BLaER1 treated with 17β-estradiol and CSF1 and Interleukin-3, amounts not matched to agents 10 nM and 100 nM (cell line): ENCODE data around the gene DYNLRB1.
"Not testable (repeated sequence)": the region's sequence is repeated elsewhere in the genome, so short reads cannot be mapped to it uniquely, and the experiment has no call there.

Source experiments
- H3K27ac ChIP-seq, 11 experiments: shearing (Covaris generic); formaldehyde crosslinking; 2 replicates each; pipeline ENCODE4 v1.8.1; 2022
- H3K27me3 ChIP-seq, 11 experiments: shearing (Covaris generic); formaldehyde crosslinking; 2 replicates each; pipeline ENCODE4 v1.8.1; 2022
- H3K36me3 ChIP-seq, 11 experiments: shearing (Covaris generic); formaldehyde crosslinking; 2 replicates each; pipeline ENCODE4 v1.8.1; 2022
- H3K4me1 ChIP-seq, 10 experiments: shearing (Covaris generic); formaldehyde crosslinking; 2 replicates each; pipeline ENCODE4 v1.8.1; 2022
- H3K4me2 ChIP-seq, 11 experiments: shearing (Covaris generic); formaldehyde crosslinking; 2 replicates each; pipeline ENCODE4 v1.8.1; 2022
- H3K4me3 ChIP-seq, 10 experiments: shearing (Covaris generic); formaldehyde crosslinking; 2 replicates each; pipeline ENCODE4 v1.8.1; 2022
- H3K9ac ChIP-seq, 11 experiments: shearing (Covaris generic); formaldehyde crosslinking; 2 replicates each; pipeline ENCODE4 v1.8.1; 2022
- H3K9me3 ChIP-seq, 11 experiments: shearing (Covaris generic); formaldehyde crosslinking; replicated peaks in 1 of 11; 2 replicates each; pipeline ENCODE4 v1.8.1; 2022
- H4K20me1 ChIP-seq, 11 experiments: shearing (Covaris generic); formaldehyde crosslinking; 2 replicates each; pipeline ENCODE4 v1.8.1; 2022
- Cebpa-rat ChIP-seq, 11 experiments: shearing (Covaris generic); IDR thresholded peaks; 2 replicates each; pipeline ENCODE4 v1.8.1; 2022

Gene DYNLRB1

GRCh38 chr20:34515484-34516246 lies 557 bp upstream of the DYNLRB1 start:
- peaks cover 10 to 42% (median 32%) of the 10 kb centered on the region in 11 experiments; a peak in 18 of 22 replicates for H4K20me1 ChIP-seq
- no peaks in the 10 kb centered on the region for H3K9me3 ChIP-seq
- peak in 3 of 11 experiments; percentile 17 to 49 (median 19); a peak in 3 of 22 replicates for TF ChIP-seq Cebpa-rat (IDR thresholded peaks at IDR 0.05)
- H3K27ac ChIP-seq: peak overlapping the region; percentile 80 to 90 (median 87)
- peak overlapping the region; percentile 65 to 91 (median 84) for H3K4me3 ChIP-seq
- peak overlapping the region; percentile 76 to 96 (median 90) for H3K4me2 ChIP-seq
- H3K36me3 ChIP-seq: peaks cover 17 to 53% (median 33%) of the 10 kb centered on the region in 11 experiments; a peak in 21 of 22 replicates
- H3K27me3 ChIP-seq: no peaks in the 10 kb centered on the region
- H3K9ac ChIP-seq: peak overlapping the region; percentile 86 to 95 (median 90)
- peaks cover 24 to 50% (median 34%) of the 10 kb centered on the region in 10 experiments for H3K4me1 ChIP-seq

GRCh38 chr20:34517114-34517505 lies 888 bp downstream of the DYNLRB1 start:
- peak overlapping the region; percentile 75 to 96 (median 90) for H3K4me2 ChIP-seq
- peak overlapping the region; percentile 86 to 95 (median 90) for H3K9ac ChIP-seq
- H3K27ac ChIP-seq: peak overlapping the region; percentile 80 to 90 (median 87)
- peaks cover 19 to 49% (median 31%) of the 10 kb centered on the region in 11 experiments; a peak in 21 of 22 replicates for H3K36me3 ChIP-seq
- no peaks in the 10 kb centered on the region for H3K27me3 ChIP-seq
- no peak for TF ChIP-seq Cebpa-rat (IDR thresholded peaks at IDR 0.05)
- no peaks in the 10 kb centered on the region for H3K9me3 ChIP-seq
- H4K20me1 ChIP-seq: peaks cover 24 to 56% (median 46%) of the 10 kb centered on the region in 11 experiments; a peak in 21 of 22 replicates
- peak overlapping the region; percentile 65 to 91 (median 84) for H3K4me3 ChIP-seq
- H3K4me1 ChIP-seq: peaks cover 28 to 57% (median 35%) of the 10 kb centered on the region in 10 experiments

DNA sequence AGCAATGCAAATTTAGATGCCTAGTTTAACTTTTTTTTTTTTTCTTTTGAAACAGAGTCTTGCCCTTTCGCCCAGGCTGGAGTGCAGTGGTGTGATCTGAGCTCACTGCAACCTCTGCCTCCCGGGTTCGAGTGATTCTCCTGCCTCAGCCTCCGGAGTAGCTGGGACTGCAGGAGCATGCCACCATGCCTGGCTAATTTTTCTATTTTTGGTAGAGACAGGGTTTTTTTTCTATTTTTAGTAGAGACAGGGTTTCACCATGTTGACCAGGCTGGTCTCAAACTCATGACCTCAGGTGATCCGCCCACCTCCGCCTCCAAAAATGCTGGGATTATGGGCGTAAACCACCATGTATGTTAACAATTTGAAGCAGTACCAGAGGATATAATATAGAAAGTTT lies 2.6 kb downstream of the DYNLRB1 start:
- H3K27me3 ChIP-seq, H3K27ac ChIP-seq, H3K9ac ChIP-seq, H3K9me3 ChIP-seq, H3K4me3 ChIP-seq: not testable (repeated sequence)
- Histone ChIP-seq H4K20me1 (peaks cover 41 to 66% (median 63%) of the 10 kb centered on the region in 11 experiments), H3K36me3 (peaks cover 14 to 54% (median 29%) of the 10 kb centered on the region in 11 experiments; a peak in 19 of 22 replicates), H3K4me1 (peaks cover 35 to 67% (median 45%) of the 10 kb centered on the region in 10 experiments), H3K4me2 (peak overlapping the region in 5 of 11 experiments; percentile 21 to 90 (median 81); a peak in 5 of 22 replicates)

- H4K20me1 ChIP-seq: peaks cover 50 to 76% (median 73%) of the 10 kb centered on the region in 11 experiments
- H3K27me3 ChIP-seq, H3K9me3 ChIP-seq, H3K4me2 ChIP-seq, H3K27ac ChIP-seq, H3K9ac ChIP-seq, H3K4me3 ChIP-seq: not testable (repeated sequence)
- H3K4me1 ChIP-seq: peaks cover 29 to 63% (median 40%) of the 10 kb centered on the region in 10 experiments
- peaks cover 19 to 62% (median 38%) of the 10 kb centered on the region in 11 experiments; a peak in 21 of 22 replicates for H3K36me3 ChIP-seq
Measured at GRCh38 chr20:34519841-34520240, 3.6 kb downstream of the DYNLRB1 start.

GRCh38 chr20:34522969-34523871 lies 7.0 kb downstream of the DYNLRB1 start:
- no peak for TF ChIP-seq Cebpa-rat (IDR thresholded peaks at IDR 0.05)
- H3K27me3 ChIP-seq: no peaks in the 10 kb centered on the region
- peak overlapping the region in 2 of 11 experiments; percentile 2 to 6; a peak in 1 of 22 replicates for H3K27ac ChIP-seq
- H3K4me3 ChIP-seq: no peak overlapping the region
- peak overlapping the region in 4 of 11 experiments; percentile 12 to 48 (median 42); a peak in 1 of 22 replicates for H3K9ac ChIP-seq
- peaks cover 64 to 97% (median 83%) of the 10 kb centered on the region in 11 experiments for H4K20me1 ChIP-seq
- H3K9me3 ChIP-seq: no peaks in the 10 kb centered on the region
- H3K4me1 ChIP-seq: peaks cover 11 to 64% (median 20%) of the 10 kb centered on the region in 10 experiments; a peak in 19 of 20 replicates
- H3K4me2 ChIP-seq: peak overlapping the region; percentile 4 to 51 (median 30); a peak in 18 of 22 replicates
- peaks cover 47 to 94% (median 69%) of the 10 kb centered on the region in 11 experiments for H3K36me3 ChIP-seq

DNA sequence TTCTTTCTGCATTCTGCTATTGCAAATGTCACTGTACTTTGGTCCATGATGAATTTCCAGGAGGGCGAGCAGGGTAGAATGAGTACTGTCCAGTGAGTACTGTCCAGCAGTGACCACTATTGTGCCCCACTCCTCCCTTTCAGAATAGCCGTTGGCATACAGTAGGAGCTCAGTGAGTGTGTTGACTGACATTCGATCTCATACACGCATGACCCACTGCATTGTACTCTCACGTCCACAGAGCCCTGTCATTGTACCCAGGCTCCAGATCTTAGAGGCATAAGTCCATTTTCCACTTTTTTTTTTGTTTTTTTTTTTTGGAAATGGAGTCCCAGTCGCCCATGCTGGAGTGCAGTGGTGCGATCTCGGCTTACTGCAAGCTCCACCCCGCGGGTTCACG lies 8.2 kb downstream of the DYNLRB1 start:
- H3K4me1 ChIP-seq: peaks cover 9 to 52% (median 12%) of the 10 kb centered on the region in 10 experiments; a peak in 19 of 20 replicates
- no peak overlapping the region for H3K4me2 ChIP-seq
- H3K36me3 ChIP-seq: peaks cover 56 to 95% (median 73%) of the 10 kb centered on the region in 11 experiments
- no peak overlapping the region; a peak in 1 of 22 replicates for H3K9ac ChIP-seq
- H4K20me1 ChIP-seq: peaks cover 62 to 97% (median 75%) of the 10 kb centered on the region in 11 experiments
- no peak overlapping the region for H3K4me3 ChIP-seq
- H3K27ac ChIP-seq: no peak overlapping the region
- no peak for TF ChIP-seq Cebpa-rat (IDR thresholded peaks at IDR 0.05)
- H3K9me3 ChIP-seq: no peaks in the 10 kb centered on the region
- H3K27me3 ChIP-seq: no peaks in the 10 kb centered on the region

DNA sequence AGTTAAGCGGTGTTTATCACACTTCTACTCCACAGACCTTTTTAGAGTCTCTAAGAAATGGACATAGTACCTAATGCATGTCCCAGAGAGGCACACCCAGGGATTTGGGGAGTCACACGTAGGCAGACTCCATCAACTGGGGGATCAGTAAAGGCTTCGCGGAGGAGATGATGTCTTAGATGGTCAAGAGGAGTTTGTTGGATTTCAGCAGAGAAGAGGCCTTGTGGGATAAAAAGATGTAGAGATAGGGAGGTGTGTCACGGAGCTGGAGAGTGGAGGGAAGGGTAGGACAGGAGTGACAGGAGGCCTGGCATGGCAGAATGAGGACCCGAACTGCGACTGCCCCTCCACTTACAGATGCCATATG lies 9.1 kb downstream of the DYNLRB1 start:
- H3K27me3 ChIP-seq: no peaks in the 10 kb centered on the region
- H3K4me2 ChIP-seq: peak overlapping the region in 4 of 11 experiments; percentile 12 to 38 (median 32); a peak in 6 of 22 replicates
- H4K20me1 ChIP-seq: peaks cover 55 to 97% (median 72%) of the 10 kb centered on the region in 11 experiments
- no peak for TF ChIP-seq Cebpa-rat (IDR thresholded peaks at IDR 0.05)
- no peak overlapping the region for H3K4me3 ChIP-seq
- H3K9ac ChIP-seq: peak overlapping the region in 4 of 11 experiments; percentile 13 to 42 (median 28); a peak in 5 of 22 replicates
- H3K36me3 ChIP-seq: peaks cover 59 to 95% (median 74%) of the 10 kb centered on the region in 11 experiments
- H3K4me1 ChIP-seq: peaks cover 9 to 43% (median 12%) of the 10 kb centered on the region in 10 experiments; a peak in 19 of 20 replicates
- no peaks in the 10 kb centered on the region for H3K9me3 ChIP-seq
- peak overlapping the region in 4 of 11 experiments; percentile 26 to 48 (median 38); a peak in 4 of 22 replicates for H3K27ac ChIP-seq

DNA sequence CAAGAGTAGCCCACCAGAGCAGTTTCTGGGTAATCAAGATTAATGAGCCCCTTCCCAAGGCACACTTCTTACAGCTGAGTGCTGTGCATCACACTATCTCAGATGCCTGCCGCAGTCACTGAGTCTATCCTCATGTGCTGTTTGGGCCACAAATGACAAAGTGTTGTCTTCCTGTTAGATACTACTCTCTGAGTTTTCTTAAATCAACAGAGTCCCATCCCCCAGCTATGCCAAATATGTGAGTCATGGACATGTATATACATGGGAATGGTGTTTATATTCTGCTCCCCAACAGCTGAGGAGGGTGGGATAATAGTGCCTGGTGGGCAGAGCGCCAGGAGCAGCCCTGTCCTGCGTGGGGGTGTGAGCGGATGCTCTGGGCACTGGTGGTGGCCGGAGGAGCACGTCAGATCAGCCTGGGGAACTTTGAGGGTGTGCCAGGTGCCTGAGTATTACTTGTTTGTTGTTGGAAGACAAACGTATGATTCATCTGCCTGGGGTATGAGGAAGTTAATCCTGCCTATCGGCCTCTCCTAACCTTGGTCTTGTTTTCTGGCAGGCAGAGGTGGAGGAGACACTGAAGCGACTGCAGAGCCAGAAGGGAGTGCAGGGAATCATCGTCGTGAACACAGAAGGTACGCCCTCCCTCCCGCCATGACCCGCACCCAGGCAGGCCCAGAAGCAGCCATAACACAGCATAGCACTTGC lies 9.6 kb downstream of the DYNLRB1 start:
- Histone ChIP-seq H3K4me1 (peaks cover 9 to 41% (median 12%) of the 10 kb centered on the region in 10 experiments; a peak in 19 of 20 replicates), H3K4me3 (no peak overlapping the region), H4K20me1 (peaks cover 49 to 97% (median 71%) of the 10 kb centered on the region in 11 experiments), H3K9ac (peak overlapping the region in 4 of 11 experiments; percentile 13 to 42 (median 28); a peak in 5 of 22 replicates), H3K36me3 (peaks cover 62 to 95% (median 74%) of the 10 kb centered on the region in 11 experiments), H3K27me3 (no peaks in the 10 kb centered on the region), H3K27ac (peak overlapping the region in 4 of 11 experiments; percentile 26 to 48 (median 38); a peak in 5 of 22 replicates), H3K9me3 (no peaks in the 10 kb centered on the region), H3K4me2 (peak overlapping the region in 4 of 11 experiments; percentile 12 to 38 (median 32); a peak in 6 of 22 replicates)
- no peak for TF ChIP-seq Cebpa-rat (IDR thresholded peaks at IDR 0.05)
